ENCODE data around the gene SPNS1. TPM values are rescaled to one million over a fixed set of nuclear protein-coding genes. Genes with fewer than 3 reads are reported as not detected.

Gene SPNS1
- polyA plus RNA-seq, 2 of the 4 experiments (the other 2 are of a cell fraction), result 27.0 to 35.1 TPM

DNA sequence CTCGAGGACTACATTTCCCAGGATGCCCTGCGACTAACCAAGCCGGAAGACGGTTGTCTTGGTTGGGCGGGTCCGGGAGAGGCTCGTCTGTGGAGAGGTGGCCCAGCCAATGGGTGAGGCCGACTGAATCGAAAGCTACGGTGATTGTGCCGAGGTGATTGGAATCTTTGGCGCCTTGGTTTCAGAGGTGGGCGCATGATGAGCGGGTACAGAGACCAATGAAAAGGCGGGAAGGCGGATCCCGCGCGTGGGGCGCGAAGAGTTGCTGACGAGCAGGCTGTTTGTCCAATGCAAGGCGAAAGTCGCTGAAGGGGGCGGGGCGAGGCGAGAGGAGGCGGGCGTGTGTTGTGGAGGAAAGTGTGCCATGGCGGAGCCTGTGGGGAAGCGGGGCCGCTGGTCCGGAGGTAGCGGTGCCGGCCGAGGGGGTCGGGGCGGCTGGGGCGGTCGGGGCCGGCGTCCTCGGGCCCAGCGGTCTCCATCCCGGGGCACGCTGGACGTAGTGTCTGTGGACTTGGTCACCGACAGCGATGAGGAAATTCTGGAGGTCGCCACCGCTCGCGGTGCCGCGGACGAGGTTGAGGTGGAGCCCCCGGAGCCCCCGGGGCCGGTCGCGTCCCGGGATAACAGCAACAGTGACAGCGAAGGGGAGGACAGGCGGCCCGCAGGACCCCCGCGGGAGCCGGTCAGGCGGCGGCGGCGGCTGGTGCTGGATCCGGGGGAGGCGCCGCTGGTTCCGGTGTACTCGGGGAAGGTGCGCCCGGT, 23.7 kb upstream of the SPNS1 start, which contains the start of gene NFATC2IP:
Gene NFATC2IP, plus strand, starts transcription at position 290 of the 762 bp plus-strand sequence. Its CDS starts 75 bp downstream, at position 365.
- WGBS (ENCODE audit: missing lambda C conversion rate), result 2% methylated on average over 47 of the region's 79 CpGs
- no peak for TF ChIP-seq SMC3 (IDR thresholded peaks at IDR 0.05)
- TF ChIP-seq MAFK (IDR thresholded peaks at IDR 0.05; ENCODE audit: partially characterized antibody), result peak; percentile 46
- TF ChIP-seq, protein P1, sequence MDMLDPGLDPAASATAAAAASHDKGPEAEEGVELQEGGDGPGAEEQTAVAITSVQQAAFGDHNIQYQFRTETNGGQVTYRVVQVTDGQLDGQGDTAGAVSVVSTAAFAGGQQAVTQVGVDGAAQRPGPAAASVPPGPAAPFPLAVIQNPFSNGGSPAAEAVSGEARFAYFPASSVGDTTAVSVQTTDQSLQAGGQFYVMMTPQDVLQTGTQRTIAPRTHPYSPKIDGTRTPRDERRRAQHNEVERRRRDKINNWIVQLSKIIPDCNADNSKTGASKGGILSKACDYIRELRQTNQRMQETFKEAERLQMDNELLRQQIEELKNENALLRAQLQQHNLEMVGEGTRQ (IDR thresholded peaks at IDR 0.05), result peak; percentile 35; the same call in 1 of the 2 replicates
- TF ChIP-seq, protein P2, sequence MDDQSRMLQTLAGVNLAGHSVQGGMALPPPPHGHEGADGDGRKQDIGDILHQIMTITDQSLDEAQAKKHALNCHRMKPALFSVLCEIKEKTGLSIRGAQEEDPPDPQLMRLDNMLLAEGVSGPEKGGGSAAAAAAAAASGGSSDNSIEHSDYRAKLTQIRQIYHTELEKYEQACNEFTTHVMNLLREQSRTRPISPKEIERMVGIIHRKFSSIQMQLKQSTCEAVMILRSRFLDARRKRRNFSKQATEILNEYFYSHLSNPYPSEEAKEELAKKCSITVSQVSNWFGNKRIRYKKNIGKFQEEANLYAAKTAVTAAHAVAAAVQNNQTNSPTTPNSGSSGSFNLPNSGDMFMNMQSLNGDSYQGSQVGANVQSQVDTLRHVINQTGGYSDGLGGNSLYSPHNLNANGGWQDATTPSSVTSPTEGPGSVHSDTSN (IDR thresholded peaks at IDR 0.05), result peak; percentile 99
- TF ChIP-seq ZC3H11A (IDR thresholded peaks at IDR 0.05), result no peak
- TF ChIP-seq ESRRA (IDR thresholded peaks at IDR 0.05; ENCODE audit: borderline replicate concordance, low read length), result no peak
- TF ChIP-seq HOXB5 (CRISPR knock-in tag; IDR thresholded peaks at IDR 0.05), result no peak
- no peak for TF ChIP-seq BHLHE40 (IDR thresholded peaks at IDR 0.05; ENCODE audit: low read depth, low read length)
- no peak for TF ChIP-seq KDM5A (IDR thresholded peaks at IDR 0.05)
- no peak for TF ChIP-seq RCOR1 (IDR thresholded peaks at IDR 0.05; ENCODE audit: low read depth, low read length)
- peak; percentile 59; the same call in 1 of the 2 replicates for TF ChIP-seq PHF8 (IDR thresholded peaks at IDR 0.05; ENCODE audit: borderline replicate concordance, low read depth)
- no peak for TF ChIP-seq ZSCAN20 (CRISPR knock-in tag; IDR thresholded peaks at IDR 0.05)
- no peak for TF ChIP-seq ZNF302 (CRISPR knock-in tag; IDR thresholded peaks at IDR 0.05)
- no peak for TF ChIP-seq NFE2L2 (conservative IDR thresholded peaks at IDR 0.05; ENCODE audit: low read length)
- TF ChIP-seq, protein P3, sequence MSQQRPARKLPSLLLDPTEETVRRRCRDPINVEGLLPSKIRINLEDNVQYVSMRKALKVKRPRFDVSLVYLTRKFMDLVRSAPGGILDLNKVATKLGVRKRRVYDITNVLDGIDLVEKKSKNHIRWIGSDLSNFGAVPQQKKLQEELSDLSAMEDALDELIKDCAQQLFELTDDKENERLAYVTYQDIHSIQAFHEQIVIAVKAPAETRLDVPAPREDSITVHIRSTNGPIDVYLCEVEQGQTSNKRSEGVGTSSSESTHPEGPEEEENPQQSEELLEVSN (IDR thresholded peaks at IDR 0.05; ENCODE audit: borderline replicate concordance, low read depth), result peak; percentile 68; the same call in 1 of the 2 replicates
- no peak for TF ChIP-seq EP300 (IDR thresholded peaks at IDR 0.05)
- TF ChIP-seq, protein P4, sequence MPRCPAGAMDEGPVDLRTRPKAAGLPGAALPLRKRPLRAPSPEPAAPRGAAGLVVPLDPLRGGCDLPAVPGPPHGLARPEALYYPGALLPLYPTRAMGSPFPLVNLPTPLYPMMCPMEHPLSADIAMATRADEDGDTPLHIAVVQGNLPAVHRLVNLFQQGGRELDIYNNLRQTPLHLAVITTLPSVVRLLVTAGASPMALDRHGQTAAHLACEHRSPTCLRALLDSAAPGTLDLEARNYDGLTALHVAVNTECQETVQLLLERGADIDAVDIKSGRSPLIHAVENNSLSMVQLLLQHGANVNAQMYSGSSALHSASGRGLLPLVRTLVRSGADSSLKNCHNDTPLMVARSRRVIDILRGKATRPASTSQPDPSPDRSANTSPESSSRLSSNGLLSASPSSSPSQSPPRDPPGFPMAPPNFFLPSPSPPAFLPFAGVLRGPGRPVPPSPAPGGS (IDR thresholded peaks at IDR 0.05), result 0 out of 3 replicates have a peak, but pooled peaks have one; percentile 41
- TF ChIP-seq TP53 (CRISPR knock-in tag; IDR thresholded peaks at IDR 0.05), result no peak
- TF ChIP-seq, protein P5, sequence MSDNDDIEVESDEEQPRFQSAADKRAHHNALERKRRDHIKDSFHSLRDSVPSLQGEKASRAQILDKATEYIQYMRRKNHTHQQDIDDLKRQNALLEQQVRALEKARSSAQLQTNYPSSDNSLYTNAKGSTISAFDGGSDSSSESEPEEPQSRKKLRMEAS (IDR thresholded peaks at IDR 0.05), result peak; percentile 77
- TF ChIP-seq KDM1A (IDR thresholded peaks at IDR 0.05; ENCODE audit: low read depth), result no peak
- peak; percentile 54 for TF ChIP-seq CHD2 (IDR thresholded peaks at IDR 0.05; ENCODE audit: low read length, partially characterized antibody)
- no peak for TF ChIP-seq RNF2 (IDR thresholded peaks at IDR 0.05; ENCODE audit: borderline replicate concordance, low read depth)
- peak; percentile 81 for TF ChIP-seq POLR2A (IDR thresholded peaks at IDR 0.05; ENCODE audit: low read length)
- peak in 1 of 2 experiments; percentile 80; a peak in 2 of 5 replicates for TF ChIP-seq JUN (IDR thresholded peaks at IDR 0.05)
- Histone ChIP-seq H3K27ac (peak within 1 kb of the TSS; percentile 89 to 97), H3K4me1 (peaks cover 14% of the 10 kb centered on the region), H3K4me3 (peak within 1 kb of the TSS; percentile 91), H3K4me2 (peak within 1 kb of the TSS; percentile 97), H3K9me3 (no peaks in the 10 kb centered on the region)
- ATAC-seq (peak; percentile 93 to 97), FAIRE-seq (peak; percentile 54), DNase-seq (ENCODE audit: low read depth in 1 of 2, low spot score in 1 of 2) (peak; percentile 98 to 100)
- ChIA-PET CTCF (interaction anchor here (0.8 to 10.5 kb wide), 3 partner anchors 23 to 115 kb away, joined by 3 to 190 read pairs (median 3); partner anchors contain the start of gene ATP2A1), POLR2A (interaction anchor here (0.9 to 1.7 kb wide), 5 partner anchors 23 to 128 kb away, joined by 3 to 13 read pairs (median 5); partner anchors contain the start of genes ATXN2L, RABEP2, SH2B1 and TUFM)

All from A549 (cell line).